IMR-90 (cell line): Measurements from ENCODE around the gene KRT6A. TPM values are rescaled to one million over a fixed set of nuclear protein-coding genes. Genes with fewer than 3 reads are reported as not detected.

ENCODE experiments used
- ATAC-seq: fragments of 200-7000 bp; cut with Tn5 transposase; 2 replicates; pipeline ENCODE4 v1.9.1; 2020; ENCODE audit warnings: low read depth, mild to moderate bottlenecking, moderate library complexity
- BruUV-seq: library from RNA; stranded (reverse); fragments of 400-500 nt; replicated peaks from 2 replicates; lab custom pipeline; 2021; lab: Mats Ljungman, UMichigan
- CTCF ChIA-PET: fragments of 300-600 bp; formaldehyde crosslinking; extraction: SDS; loops from one replicate; lab custom pipeline; 2021; ENCODE audit warnings: antibody characterized with exemption; lab: Yijun Ruan, JAX
- POLR2A ChIA-PET: fragments of 300-600 bp; sonication (Branson Sonifier 250); formaldehyde crosslinking; loops from one replicate; lab custom pipeline; 2022; ENCODE audit warnings: antibody characterized with exemption; ENCODE audit not compliant: unreplicated experiment; lab: Charles Lee
- DNase-seq: peaks from one replicate; pipeline ENCODE4 v3.0.0; 2013
- H2AFZ ChIP-seq: replicated peaks from 2 replicates; pipeline ENCODE3; 2013; ENCODE audit warnings: low read length, mild to moderate bottlenecking; ENCODE audit not compliant: poor library complexity
- H2AK5ac ChIP-seq: 2 replicates; pipeline ENCODE4 v1.6.1; 2013; ENCODE audit warnings: low read depth, low read length, inconsistent platforms
- H2AK9ac ChIP-seq: replicated peaks from 2 replicates; pipeline ENCODE3; 2013; ENCODE audit warnings: mild to moderate bottlenecking, low read depth, low read length, moderate library complexity; ENCODE audit not compliant: poor library complexity
- H2BK120ac ChIP-seq: 2 replicates; pipeline ENCODE4 v1.6.1; 2013; ENCODE audit warnings: low read depth, low read length, inconsistent platforms
- H2BK15ac ChIP-seq: 3 replicates; pipeline ENCODE4 v1.6.1; 2013; ENCODE audit warnings: low read depth, low read length, inconsistent platforms
- H2BK20ac ChIP-seq: 2 replicates; pipeline ENCODE4 v1.6.1; 2013; ENCODE audit warnings: low read depth, mild to moderate bottlenecking, inconsistent platforms, low read length, moderate library complexity
- H2BK5ac ChIP-seq: 2 replicates; pipeline ENCODE4 v1.6.1; 2013; ENCODE audit warnings: mild to moderate bottlenecking, low read depth, low read length, inconsistent platforms; ENCODE audit not compliant: poor library complexity, severe bottlenecking
- H3K14ac ChIP-seq: replicated peaks from 2 replicates; pipeline ENCODE4 v1.6.1; 2013; ENCODE audit warnings: low read depth, low read length, inconsistent platforms
- H3K18ac ChIP-seq: 2 replicates; pipeline ENCODE4 v1.6.1; 2013; ENCODE audit warnings: low read depth, low read length, control low read depth
- H3K23ac ChIP-seq: 2 replicates; pipeline ENCODE4 v1.6.1; 2013; ENCODE audit warnings: low read depth, low read length, inconsistent platforms
- H3K27ac ChIP-seq: 2 replicates; pipeline ENCODE4 v1.5.1; 2013; ENCODE audit warnings: mild to moderate bottlenecking, control low read depth, low read length; ENCODE audit not compliant: insufficient read depth
- H3K27me3 ChIP-seq: 2 replicates; pipeline ENCODE4 v1.6.1; 2013; ENCODE audit warnings: low read length; ENCODE audit not compliant: control insufficient read depth, insufficient read depth
- H3K36me3 ChIP-seq: 2 replicates; pipeline ENCODE4 v1.6.1; 2013; ENCODE audit warnings: low read length, mixed read lengths; ENCODE audit not compliant: control insufficient read depth, insufficient read depth
- H3K4ac ChIP-seq: 2 replicates; pipeline ENCODE4 v1.6.1; 2013; ENCODE audit warnings: low read depth, low read length, inconsistent platforms
- H3K4me1 ChIP-seq: 2 replicates; pipeline ENCODE4 v1.6.1; 2013; ENCODE audit warnings: low read length, mixed read lengths; ENCODE audit not compliant: control insufficient read depth, insufficient read depth
- H3K4me2 ChIP-seq: 2 replicates; pipeline ENCODE4 v1.6.1; 2013; ENCODE audit warnings: low read depth, mild to moderate bottlenecking, control low read depth, low read length, moderate library complexity
- H3K4me3 ChIP-seq: 2 replicates; pipeline ENCODE4 v1.5.1; 2013; ENCODE audit warnings: low read depth, mild to moderate bottlenecking, control low read depth, low read length, moderate library complexity; ENCODE audit not compliant: insufficient read depth
- H3K56ac ChIP-seq: 2 replicates; pipeline ENCODE4 v1.6.1; 2013; ENCODE audit warnings: low read length, inconsistent platforms; ENCODE audit not compliant: insufficient read depth; ENCODE audit errors: extremely low read depth
- H3K79me1 ChIP-seq, 2 experiments: 2 replicates each; pipeline ENCODE4 v1.6.1; 2013; ENCODE audit warnings: low read length in 2 of 2, inconsistent platforms in 1 of 2, low read depth in 1 of 2
- H3K9ac ChIP-seq: 2 replicates; pipeline ENCODE4 v1.6.1; 2013; ENCODE audit warnings: low read depth, low read length, control low read depth
- H3K9me1 ChIP-seq: 2 replicates; pipeline ENCODE4 v1.6.1; 2013; ENCODE audit warnings: low read length, inconsistent platforms; ENCODE audit not compliant: insufficient read depth
- H3K9me3 ChIP-seq: 2 replicates; pipeline ENCODE4 v1.6.1; 2013; ENCODE audit warnings: low read length; ENCODE audit not compliant: control insufficient read depth, insufficient read depth
- H4K20me1 ChIP-seq: 2 replicates; pipeline ENCODE4 v1.6.1; 2013; ENCODE audit warnings: low read length, inconsistent platforms; ENCODE audit not compliant: insufficient read depth
- H4K5ac ChIP-seq: 2 replicates; pipeline ENCODE4 v1.6.1; 2013; ENCODE audit warnings: mild to moderate bottlenecking, low read depth, low read length, control low read depth
- H4K8ac ChIP-seq, 2 experiments: 2 replicates each; pipeline ENCODE4 v1.6.1; 2013; ENCODE audit warnings: low read depth in 2 of 2, low read length in 2 of 2, control low read depth in 1 of 2, inconsistent platforms in 1 of 2
- H4K91ac ChIP-seq: 2 replicates; pipeline ENCODE4 v1.6.1; 2013; ENCODE audit warnings: low read depth, low read length, inconsistent platforms; ENCODE audit not compliant: insufficient read depth
- BHLHE40 ChIP-seq: fragments of 150-350 bp; IDR thresholded peaks from 2 replicates; pipeline ENCODE4 v1.6.1; 2016; ENCODE audit warnings: mild to moderate bottlenecking, low read depth, low read length
- CEBPB ChIP-seq: IDR thresholded peaks from 2 replicates; pipeline ENCODE4 v1.6.1; 2012; ENCODE audit warnings: low read depth, low read length, improper control_type of control experiment
- CHD1 ChIP-seq: IDR thresholded peaks from 2 replicates; pipeline ENCODE4 v1.6.1; 2012; ENCODE audit warnings: low read depth, low read length, improper control_type of control experiment
- FOS ChIP-seq: fragments of 150-350 bp; IDR thresholded peaks from 2 replicates; pipeline ENCODE4 v1.6.1; 2016; ENCODE audit warnings: low read depth, low read length
- MAFK ChIP-seq: IDR thresholded peaks from 2 replicates; pipeline ENCODE4 v1.6.1; 2012; ENCODE audit warnings: low read depth, low read length, improper control_type of control experiment
- MAZ ChIP-seq: IDR thresholded peaks from 2 replicates; pipeline ENCODE4 v1.6.1; 2012; ENCODE audit warnings: low read depth, mild to moderate bottlenecking, low read length, improper control_type of control experiment, moderate library complexity, borderline replicate concordance
- MXI1 ChIP-seq: IDR thresholded peaks from 2 replicates; pipeline ENCODE4 v1.6.1; 2012; ENCODE audit warnings: low read depth, mild to moderate bottlenecking, low read length, moderate library complexity, borderline replicate concordance
- NFE2L2 ChIP-seq: fragments of 150-350 bp; IDR thresholded peaks from 2 replicates; pipeline ENCODE4 v1.6.1; 2016; ENCODE audit warnings: low read depth, mild to moderate bottlenecking, low read length
- POLR2A ChIP-seq: IDR thresholded peaks from 2 replicates; pipeline ENCODE4 v1.6.1; 2012; ENCODE audit warnings: mild to moderate bottlenecking, low read depth, low read length
- RAD21 ChIP-seq: IDR thresholded peaks from 2 replicates; pipeline ENCODE4 v1.6.1; 2012; ENCODE audit warnings: low read length, improper control_type of control experiment
- RCOR1 ChIP-seq: IDR thresholded peaks from 2 replicates; pipeline ENCODE4 v1.6.1; 2012; ENCODE audit warnings: mild to moderate bottlenecking, low read length, improper control_type of control experiment; ENCODE audit not compliant: insufficient replicate concordance
- RFX5 ChIP-seq: IDR thresholded peaks from 2 replicates; pipeline ENCODE4 v1.8.0; 2012; ENCODE audit warnings: low read depth, mild to moderate bottlenecking, low read length, moderate library complexity
- SMC3 ChIP-seq: fragments of 150-350 bp; IDR thresholded peaks from 2 replicates; pipeline ENCODE4 v1.6.1; 2016; ENCODE audit warnings: low read depth, mild to moderate bottlenecking, antibody characterized with exemption, low read length, moderate library complexity
- WGBS, 2 experiments: methylation state at CpG; one replicate each; pipeline versions ENCODE4 v1.1.5 to v1.1.7; 2013; ENCODE audit warnings: missing lambda C conversion rate in 2 of 2; ENCODE audit not compliant: insufficient read length in 1 of 2; ENCODE audit errors: extremely low coverage in 2 of 2; 5-methylcytosine and 5-hydroxymethylcytosine counted together
- dilution Hi-C: fragments of 300-500 bp; cut with HindIII; formaldehyde crosslinking; loops from one replicate; pipeline ENCODE4 v1.14.3; 2018; ENCODE audit warnings: low sequenced_read_pairs; ENCODE audit not compliant: unreplicated experiment
- in situ Hi-C: fragments of 300-500 bp; cut with MboI; formaldehyde crosslinking; loops from 3 replicates; pipeline ENCODE4 v1.14.3; 2019; ENCODE audit warnings: low sequenced_read_pairs, inconsistent platforms, mixed read lengths
- intact Hi-C: fragments of 100-400 bp; cut with micrococcal nuclease; formaldehyde crosslinking; loops from 2 replicates; pipeline ENCODE4 v1.10.0; 2022
- polyA plus RNA-seq, 3 experiments: library from polyadenylated mRNA; depleted of rRNA; stranded (reverse); fragments of >200 nt; gene quantifications; 2 replicates each; pipeline ENCODE4 v1.2.3, GENCODE V29; 2012; ENCODE audit warnings: low replicate concordance in 1 of 3
- total RNA-seq: library from RNA; depleted of rRNA; stranded (reverse); fragments of >200 nt; gene quantifications from 2 replicates; pipeline ENCODE4 v1.2.3, GENCODE V29; 2012
- TF ChIP-seq, protein P1 (sequence below): fragments of 150-350 bp; IDR thresholded peaks from 2 replicates; pipeline ENCODE4 v1.6.1; 2017; ENCODE audit warnings: mild to moderate bottlenecking, antibody characterized with exemption, low read length, low read depth
- TF ChIP-seq, protein P2 (sequence below): fragments of 150-350 bp; IDR thresholded peaks from 2 replicates; pipeline ENCODE4 v1.6.1; 2016; ENCODE audit warnings: low read depth, mild to moderate bottlenecking, low read length, moderate library complexity, borderline replicate concordance
- TF ChIP-seq, protein P3 (sequence below): conservative IDR thresholded peaks from 2 replicates; pipeline ENCODE4 v1.5.1; 2012; ENCODE audit warnings: mild to moderate bottlenecking, low read depth, low read length, improper control_type of control experiment

Gene KRT6A
- total and polyA plus RNA-seq, 2 of the 4 experiments (the other 2 are of a cell fraction), result not detected

DNA sequence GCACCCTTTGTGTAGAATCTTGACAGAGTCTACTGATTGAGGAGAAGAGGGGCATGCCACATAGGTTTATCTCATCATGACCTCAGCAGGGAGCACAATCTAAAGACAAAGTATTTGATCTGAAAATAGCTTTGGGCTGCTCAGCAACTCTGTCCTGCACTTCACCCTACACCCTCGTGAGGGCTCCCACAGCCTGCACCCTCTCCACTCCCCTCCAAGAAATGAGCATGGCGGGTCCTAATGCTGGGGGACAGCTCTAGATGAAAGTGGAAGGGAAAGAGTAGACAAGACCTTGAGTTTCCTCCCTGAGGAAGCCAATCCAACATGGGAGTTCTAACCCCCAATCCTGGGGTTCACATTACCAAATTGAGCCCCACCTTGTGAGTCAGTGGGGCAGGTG is 37.8 kb upstream of the KRT6A start:
- no peak overlapping the region for H3K4ac ChIP-seq
- H2AK5ac ChIP-seq, result no peak overlapping the region
- H3K4me3 ChIP-seq, result no peak overlapping the region
- DNase-seq, result no peak
- WGBS, 2 experiments, result no CpG with 5 or more reads among the region's 2 CpGs
- no peak overlapping the region for H3K27ac ChIP-seq
- no peak for ATAC-seq
- H3K9me1 ChIP-seq, result no peaks in the 10 kb centered on the region
- no peak overlapping the region for H3K18ac ChIP-seq
- no peak overlapping the region for H3K56ac ChIP-seq
- H3K4me2 ChIP-seq, result no peak overlapping the region
- no peaks in the 10 kb centered on the region for H4K20me1 ChIP-seq
- peaks cover 24% of the 10 kb centered on the region for H3K27me3 ChIP-seq
- H3K9ac ChIP-seq, result no peak overlapping the region
- H2AK9ac ChIP-seq, result no peak overlapping the region
- no peak overlapping the region for H2BK15ac ChIP-seq
- no peak overlapping the region for H3K14ac ChIP-seq
- H2BK120ac ChIP-seq, result no peak overlapping the region
- TF ChIP-seq CHD1 (no peak), NFE2L2 (no peak), SMC3 (no peak), RCOR1 (no peak), POLR2A (no peak), BHLHE40 (no peak), MAFK (no peak), FOS (no peak), CEBPB (no peak), MXI1 (no peak), MAZ (no peak), RAD21 (no peak), RFX5 (no peak)
- TF ChIP-seq, protein P1, sequence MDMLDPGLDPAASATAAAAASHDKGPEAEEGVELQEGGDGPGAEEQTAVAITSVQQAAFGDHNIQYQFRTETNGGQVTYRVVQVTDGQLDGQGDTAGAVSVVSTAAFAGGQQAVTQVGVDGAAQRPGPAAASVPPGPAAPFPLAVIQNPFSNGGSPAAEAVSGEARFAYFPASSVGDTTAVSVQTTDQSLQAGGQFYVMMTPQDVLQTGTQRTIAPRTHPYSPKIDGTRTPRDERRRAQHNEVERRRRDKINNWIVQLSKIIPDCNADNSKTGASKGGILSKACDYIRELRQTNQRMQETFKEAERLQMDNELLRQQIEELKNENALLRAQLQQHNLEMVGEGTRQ, result no peak
- TF ChIP-seq, protein P2, sequence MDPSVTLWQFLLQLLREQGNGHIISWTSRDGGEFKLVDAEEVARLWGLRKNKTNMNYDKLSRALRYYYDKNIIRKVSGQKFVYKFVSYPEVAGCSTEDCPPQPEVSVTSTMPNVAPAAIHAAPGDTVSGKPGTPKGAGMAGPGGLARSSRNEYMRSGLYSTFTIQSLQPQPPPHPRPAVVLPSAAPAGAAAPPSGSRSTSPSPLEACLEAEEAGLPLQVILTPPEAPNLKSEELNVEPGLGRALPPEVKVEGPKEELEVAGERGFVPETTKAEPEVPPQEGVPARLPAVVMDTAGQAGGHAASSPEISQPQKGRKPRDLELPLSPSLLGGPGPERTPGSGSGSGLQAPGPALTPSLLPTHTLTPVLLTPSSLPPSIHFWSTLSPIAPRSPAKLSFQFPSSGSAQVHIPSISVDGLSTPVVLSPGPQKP, result no peak
- TF ChIP-seq, protein P3, sequence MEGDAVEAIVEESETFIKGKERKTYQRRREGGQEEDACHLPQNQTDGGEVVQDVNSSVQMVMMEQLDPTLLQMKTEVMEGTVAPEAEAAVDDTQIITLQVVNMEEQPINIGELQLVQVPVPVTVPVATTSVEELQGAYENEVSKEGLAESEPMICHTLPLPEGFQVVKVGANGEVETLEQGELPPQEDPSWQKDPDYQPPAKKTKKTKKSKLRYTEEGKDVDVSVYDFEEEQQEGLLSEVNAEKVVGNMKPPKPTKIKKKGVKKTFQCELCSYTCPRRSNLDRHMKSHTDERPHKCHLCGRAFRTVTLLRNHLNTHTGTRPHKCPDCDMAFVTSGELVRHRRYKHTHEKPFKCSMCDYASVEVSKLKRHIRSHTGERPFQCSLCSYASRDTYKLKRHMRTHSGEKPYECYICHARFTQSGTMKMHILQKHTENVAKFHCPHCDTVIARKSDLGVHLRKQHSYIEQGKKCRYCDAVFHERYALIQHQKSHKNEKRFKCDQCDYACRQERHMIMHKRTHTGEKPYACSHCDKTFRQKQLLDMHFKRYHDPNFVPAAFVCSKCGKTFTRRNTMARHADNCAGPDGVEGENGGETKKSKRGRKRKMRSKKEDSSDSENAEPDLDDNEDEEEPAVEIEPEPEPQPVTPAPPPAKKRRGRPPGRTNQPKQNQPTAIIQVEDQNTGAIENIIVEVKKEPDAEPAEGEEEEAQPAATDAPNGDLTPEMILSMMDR, result no peak
- no peak overlapping the region for H3K23ac ChIP-seq
- H2BK20ac ChIP-seq, result no peak overlapping the region
- H4K91ac ChIP-seq, result no peak overlapping the region
- no peak overlapping the region for H2AFZ ChIP-seq
- CTCF ChIA-PET, result no interaction called here
- intact Hi-C loops (no loop called here), in situ Hi-C loops (no loop called here), dilution Hi-C loops (no loop called here)
- BruUV-seq, result no TSS peak
- no peaks in the 10 kb centered on the region for H3K4me1 ChIP-seq
- no peaks in the 10 kb centered on the region for H3K79me1 ChIP-seq
- no peak overlapping the region for H4K8ac ChIP-seq
- H2BK5ac ChIP-seq, result no peak overlapping the region
- no peak overlapping the region for H4K5ac ChIP-seq
- H3K9me3 ChIP-seq, result no peaks in the 10 kb centered on the region
- no peaks in the 10 kb centered on the region for H3K36me3 ChIP-seq
- POLR2A ChIA-PET, result no interaction called here
